Stimulated activated CD8-positive, alpha-beta memory T cell treated with anti-CD3 and anti-CD28 coated beads, Interleukin-4, amount 100 ng/mL, for 24 hours (primary cell): ENCODE results near the gene HBA1.
"Not testable (repeated sequence)": the region's sequence is repeated elsewhere in the genome, so short reads cannot be mapped to it uniquely, and the experiment has no call there.

Experiments
- DNase-seq: peaks from one replicate; pipeline ENCODE4 v3.0.0-alpha.2; 2020; ENCODE audit warnings: low read depth

The HBA1 gene

DNA sequence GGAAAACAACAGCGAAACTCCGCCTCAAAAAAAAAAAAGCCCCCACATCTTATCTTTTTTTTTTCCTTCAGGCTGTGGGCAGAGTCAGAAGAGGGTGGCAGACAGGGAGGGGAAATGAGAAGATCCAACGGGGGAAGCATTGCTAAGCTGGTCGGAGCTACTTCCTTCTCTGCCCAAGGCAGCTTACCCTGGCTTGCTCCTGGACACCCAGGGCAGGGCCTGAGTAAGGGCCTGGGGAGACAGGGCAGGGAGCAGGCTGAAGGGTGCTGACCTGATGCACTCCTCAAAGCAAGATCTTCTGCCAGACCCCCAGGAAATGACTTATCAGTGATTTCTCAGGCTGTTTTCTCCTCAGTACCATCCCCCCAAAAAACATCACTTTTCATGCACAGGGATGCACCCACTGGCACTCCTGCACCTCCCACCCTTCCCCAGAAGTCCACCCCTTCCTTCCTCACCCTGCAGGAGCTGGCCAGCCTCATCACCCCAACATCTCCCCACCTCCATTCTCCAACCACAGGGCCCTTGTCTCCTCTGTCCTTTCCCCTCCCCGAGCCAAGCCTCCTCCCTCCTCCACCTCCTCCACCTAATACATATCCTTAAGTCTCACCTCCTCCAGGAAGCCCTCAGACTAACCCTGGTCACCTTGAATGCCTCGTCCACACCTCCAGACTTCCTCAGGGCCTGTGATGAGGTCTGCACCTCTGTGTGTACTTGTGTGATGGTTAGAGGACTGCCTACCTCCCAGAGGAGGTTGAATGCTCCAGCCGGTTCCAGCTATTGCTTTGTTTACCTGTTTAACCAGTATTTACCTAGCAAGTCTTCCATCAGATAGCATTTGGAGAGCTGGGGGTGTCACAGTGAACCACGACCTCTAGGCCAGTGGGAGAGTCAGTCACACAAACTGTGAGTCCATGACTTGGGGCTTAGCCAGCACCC lies 1.2 kb upstream of the HBA1 start:
- DNase-seq = no peak

DNA sequence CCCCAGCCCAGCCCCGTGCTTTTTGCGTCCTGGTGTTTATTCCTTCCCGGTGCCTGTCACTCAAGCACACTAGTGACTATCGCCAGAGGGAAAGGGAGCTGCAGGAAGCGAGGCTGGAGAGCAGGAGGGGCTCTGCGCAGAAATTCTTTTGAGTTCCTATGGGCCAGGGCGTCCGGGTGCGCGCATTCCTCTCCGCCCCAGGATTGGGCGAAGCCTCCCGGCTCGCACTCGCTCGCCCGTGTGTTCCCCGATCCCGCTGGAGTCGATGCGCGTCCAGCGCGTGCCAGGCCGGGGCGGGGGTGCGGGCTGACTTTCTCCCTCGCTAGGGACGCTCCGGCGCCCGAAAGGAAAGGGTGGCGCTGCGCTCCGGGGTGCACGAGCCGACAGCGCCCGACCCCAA lies 474 bp upstream of the HBA1 start:
- not testable (repeated sequence) for DNase-seq

DNA sequence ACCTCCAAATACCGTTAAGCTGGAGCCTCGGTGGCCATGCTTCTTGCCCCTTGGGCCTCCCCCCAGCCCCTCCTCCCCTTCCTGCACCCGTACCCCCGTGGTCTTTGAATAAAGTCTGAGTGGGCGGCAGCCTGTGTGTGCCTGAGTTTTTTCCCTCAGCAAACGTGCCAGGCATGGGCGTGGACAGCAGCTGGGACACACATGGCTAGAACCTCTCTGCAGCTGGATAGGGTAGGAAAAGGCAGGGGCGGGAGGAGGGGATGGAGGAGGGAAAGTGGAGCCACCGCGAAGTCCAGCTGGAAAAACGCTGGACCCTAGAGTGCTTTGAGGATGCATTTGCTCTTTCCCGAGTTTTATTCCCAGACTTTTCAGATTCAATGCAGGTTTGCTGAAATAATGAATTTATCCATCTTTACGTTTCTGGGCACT lies 928 bp downstream of the HBA1 start:
- no peak for DNase-seq

DNA sequence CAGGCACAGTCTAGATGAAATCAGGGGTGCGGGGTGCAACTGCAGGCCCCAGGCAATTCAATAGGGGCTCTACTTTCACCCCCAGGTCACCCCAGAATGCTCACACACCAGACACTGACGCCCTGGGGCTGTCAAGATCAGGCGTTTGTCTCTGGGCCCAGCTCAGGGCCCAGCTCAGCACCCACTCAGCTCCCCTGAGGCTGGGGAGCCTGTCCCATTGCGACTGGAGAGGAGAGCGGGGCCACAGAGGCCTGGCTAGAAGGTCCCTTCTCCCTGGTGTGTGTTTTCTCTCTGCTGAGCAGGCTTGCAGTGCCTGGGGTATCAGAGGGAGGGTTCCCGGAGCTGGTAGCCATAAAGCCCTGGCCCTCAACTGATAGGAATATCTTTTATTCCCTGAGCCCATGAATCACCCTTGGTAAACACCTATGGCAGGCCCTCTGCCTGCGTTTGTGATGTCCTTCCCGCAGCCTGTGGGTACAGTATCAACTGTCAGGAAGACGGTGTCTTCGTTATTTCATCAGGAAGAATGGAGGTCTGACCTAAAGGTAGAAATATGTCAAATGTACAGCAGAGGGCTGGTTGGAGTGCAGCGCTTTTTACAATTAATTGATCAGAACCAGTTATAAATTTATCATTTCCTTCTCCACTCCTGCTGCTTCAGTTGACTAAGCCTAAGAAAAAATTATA lies 1.6 kb downstream of the HBA1 start:
- no peak for DNase-seq

DNA sequence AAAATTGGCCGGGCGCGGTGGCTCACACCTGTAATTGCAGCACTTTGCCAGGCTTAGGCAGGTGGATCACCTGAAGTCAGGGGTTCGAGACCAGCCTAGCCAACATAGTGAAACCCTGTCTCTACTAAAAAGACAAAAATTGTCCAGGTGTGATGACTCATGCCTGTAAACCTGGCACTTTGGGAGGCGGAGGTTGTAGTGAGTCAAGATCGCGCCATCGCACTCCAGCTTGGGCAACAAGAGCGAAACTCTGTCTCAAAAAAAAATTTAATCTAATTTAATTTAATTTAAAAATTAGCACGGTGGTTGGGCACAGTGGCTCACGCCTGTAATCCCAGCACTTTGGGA lies 2.2 kb downstream of the HBA1 start:
- no peak for DNase-seq

DNA sequence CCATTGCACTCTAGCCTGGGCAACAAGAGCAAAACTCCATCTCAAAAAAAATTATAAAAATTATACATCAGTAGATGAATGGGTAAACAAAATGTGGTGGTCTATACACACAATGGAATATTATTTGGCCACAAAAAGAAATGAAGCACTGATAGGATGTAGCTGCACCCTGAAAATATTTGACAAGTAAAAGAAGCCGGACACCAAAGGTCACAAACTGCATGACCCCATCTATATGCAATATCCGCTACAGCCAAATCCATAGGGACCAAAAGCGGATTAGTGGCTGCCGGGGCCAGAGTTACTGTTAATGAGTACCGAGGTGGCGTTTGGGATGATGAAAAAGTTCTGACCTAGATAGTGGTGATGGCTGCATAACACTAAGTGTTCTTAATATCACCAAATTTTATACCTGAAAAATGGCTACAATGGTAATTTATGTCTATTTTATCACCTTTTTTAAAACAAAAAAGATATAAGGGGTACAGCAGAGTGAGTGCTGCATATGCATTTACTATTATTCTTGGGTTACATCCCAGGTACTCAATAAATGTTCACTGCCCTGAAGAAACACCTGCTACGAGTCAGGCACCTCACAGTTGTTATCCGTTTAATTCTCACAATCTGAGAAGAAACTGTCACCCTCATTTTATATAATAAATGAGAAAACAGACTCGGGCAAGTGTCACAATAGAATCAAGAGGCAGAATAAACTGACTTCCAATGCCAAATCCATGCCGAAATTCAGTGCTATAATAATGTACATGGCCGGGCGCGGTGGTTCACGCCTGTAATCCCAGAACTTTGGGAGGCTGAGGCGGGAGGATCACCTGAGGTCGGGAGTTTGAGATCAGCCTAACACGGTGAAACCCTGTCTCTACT lies 3.0 kb downstream of the HBA1 start:
- DNase-seq = no peak

DNA sequence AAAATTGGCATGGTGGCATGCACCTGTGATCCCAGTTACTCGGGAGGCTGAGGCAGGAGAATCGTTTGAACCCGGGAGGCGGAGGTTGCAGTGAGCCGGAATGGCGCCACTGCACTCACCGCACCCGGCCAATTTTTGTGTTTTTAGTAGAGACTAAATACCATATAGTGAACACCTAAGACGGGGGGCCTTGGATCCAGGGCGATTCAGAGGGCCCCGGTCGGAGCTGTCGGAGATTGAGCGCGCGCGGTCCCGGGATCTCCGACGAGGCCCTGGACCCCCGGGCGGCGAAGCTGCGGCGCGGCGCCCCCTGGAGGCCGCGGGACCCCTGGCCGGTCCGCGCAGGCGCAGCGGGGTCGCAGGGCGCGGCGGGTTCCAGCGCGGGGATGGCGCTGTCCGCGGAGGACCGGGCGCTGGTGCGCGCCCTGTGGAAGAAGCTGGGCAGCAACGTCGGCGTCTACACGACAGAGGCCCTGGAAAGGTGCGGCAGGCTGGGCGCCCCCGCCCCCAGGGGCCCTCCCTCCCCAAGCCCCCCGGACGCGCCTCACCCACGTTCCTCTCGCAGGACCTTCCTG lies 3.7 kb downstream of the HBA1 start, which contains the start of gene HBQ1:
TSS of gene HBQ1 (plus strand) at position 359 of the 575 bp plus-strand sequence. CDS start at position 387, 28 bp downstream.
- no peak for DNase-seq

DNA sequence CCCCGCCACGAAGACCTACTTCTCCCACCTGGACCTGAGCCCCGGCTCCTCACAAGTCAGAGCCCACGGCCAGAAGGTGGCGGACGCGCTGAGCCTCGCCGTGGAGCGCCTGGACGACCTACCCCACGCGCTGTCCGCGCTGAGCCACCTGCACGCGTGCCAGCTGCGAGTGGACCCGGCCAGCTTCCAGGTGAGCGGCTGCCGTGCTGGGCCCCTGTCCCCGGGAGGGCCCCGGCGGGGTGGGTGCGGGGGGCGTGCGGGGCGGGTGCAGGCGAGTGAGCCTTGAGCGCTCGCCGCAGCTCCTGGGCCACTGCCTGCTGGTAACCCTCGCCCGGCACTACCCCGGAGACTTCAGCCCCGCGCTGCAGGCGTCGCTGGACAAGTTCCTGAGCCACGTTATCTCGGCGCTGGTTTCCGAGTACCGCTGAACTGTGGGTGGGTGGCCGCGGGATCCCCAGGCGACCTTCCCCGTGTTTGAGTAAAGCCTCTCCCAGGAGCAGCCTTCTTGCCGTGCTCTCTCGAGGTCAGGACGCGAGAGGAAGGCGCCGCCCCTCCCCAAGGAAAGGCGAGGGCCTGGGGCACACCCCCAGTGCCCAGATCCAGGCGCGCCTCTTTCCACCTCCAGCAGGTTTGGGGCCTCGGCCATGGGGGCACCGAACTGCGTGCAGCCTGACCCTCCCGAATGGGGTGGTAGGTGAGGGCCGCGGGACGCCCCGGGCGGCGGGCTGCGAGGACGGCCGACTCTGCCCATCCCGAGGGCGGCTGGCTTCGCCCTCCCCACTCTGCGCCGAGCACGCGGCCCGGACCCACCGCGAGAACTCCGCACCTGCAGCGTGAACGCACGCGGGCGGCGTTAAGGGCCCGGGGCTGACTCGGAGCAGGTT lies 4.4 kb downstream of the HBA1 start:
- peak; percentile 76 for DNase-seq

DNA sequence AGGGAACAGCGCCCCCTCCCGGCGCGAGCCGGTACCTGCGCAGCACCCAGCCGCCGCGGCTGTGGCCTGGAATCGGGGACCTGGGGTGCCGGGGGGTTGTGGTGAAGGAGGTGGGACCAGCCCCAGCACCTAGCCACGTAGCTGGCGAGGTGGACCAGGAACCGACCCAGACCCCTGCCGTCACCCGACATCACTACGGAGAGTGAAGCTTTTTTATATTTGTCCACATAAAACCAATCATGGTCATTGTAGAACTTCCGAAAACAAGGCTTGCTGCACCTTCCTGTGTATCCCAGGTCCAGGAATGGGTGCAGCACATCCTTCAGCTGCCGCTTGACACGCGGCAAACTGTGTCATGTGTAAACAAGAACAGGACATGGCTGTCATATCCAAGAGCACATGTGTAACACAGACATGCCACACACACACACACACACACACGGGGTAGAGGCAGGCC lies 5.1 kb downstream of the HBA1 start:
- DNase-seq = no peak

DNA sequence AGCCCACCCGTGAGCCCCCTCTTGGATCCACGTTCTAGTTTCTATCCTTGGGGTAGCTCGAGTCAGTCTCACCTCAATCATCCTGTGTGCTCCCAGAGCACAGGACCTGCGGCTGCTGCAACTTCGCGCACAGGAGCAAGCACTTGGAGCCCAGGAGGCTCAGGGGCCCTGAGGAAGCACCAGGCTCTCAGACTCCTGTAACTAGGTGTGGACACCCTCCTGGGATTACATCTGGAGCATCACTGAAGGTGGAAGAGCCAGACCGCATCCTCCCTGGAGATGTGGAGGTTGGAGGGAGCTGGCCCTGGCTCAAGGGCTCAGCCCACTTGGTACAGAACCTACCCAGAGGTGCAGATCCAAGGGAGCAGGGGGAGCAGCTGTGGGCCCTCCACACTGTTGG lies 6.5 kb downstream of the HBA1 start:
- no peak for DNase-seq

DNA sequence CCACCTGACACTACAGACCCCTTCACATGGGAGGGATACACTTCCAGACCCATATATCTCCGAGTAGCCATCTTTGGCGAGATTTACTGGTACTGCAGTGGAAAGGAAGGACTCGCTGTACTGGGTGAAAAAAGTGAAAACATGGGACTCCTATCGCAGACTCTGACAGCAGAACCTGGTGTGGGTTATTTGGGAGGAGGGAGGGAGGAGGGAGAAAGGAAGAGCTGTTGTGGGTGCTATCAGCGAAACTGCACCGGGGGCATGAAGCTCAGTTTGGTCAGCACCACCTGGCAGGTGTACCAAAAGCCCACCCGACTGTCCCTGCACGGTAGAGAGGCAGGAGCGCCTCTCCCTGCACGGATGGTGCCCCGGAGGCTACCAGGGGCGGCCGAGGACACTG lies 8.7 kb downstream of the HBA1 start:
- DNase-seq = no peak

DNA sequence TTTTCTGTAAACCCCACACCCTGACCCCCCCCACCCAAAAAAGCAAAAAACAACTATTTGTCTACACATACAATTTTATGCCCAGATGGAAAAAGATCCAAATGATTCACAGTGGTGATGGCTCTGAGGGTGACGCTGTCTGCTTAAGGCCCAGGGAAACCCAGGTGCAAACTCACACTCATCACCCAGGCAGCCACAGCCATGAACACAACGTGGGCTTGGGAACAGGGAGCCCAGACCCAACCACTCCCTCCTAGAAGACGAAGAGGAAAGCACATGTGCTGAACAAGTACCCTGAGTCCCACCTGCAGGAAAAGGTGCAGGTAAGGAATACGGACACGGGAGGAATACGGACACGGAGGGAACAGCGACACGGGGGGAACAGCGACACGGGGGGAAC lies 9.2 kb downstream of the HBA1 start:
- DNase-seq = no peak

DNA sequence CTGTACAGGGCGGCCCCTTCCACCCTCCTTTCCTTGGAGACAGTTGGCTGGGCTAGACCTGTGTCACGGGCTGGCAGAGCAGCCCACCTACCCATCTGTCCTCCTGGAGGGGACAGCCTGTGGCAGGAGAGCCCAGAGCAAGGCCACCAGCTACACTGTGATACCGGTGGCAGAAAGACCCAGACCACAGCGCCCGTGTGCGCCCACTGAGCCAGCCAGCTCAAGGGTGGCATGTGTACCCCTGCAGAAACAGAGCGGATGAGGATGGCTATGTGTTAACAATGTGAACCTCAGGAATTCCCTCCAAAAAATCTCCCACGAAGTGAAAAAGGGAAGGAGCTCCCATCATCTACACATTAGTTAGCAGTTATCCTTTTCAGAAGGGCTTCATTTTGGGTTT lies 10.8 kb downstream of the HBA1 start:
- no peak for DNase-seq

DNA sequence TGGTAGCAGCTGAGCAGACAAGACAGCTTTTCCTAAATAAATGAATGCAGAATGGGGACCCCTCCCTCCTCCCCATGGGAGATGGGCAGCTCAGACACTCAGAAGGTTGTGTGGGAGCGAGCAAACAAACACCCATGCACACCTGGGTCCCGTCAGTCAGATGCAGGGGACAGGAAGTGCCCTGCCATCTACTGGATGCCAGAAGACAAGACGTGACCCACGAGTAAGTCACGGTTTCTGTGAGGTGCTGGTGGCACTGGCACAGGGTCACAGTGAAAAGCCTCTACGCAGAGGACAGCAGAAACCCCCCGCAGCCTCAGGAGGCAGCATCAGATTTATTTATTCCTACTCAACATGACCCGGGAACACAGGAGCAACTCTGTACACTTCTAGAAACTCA lies 12.2 kb downstream of the HBA1 start:
- DNase-seq = no peak

DNA sequence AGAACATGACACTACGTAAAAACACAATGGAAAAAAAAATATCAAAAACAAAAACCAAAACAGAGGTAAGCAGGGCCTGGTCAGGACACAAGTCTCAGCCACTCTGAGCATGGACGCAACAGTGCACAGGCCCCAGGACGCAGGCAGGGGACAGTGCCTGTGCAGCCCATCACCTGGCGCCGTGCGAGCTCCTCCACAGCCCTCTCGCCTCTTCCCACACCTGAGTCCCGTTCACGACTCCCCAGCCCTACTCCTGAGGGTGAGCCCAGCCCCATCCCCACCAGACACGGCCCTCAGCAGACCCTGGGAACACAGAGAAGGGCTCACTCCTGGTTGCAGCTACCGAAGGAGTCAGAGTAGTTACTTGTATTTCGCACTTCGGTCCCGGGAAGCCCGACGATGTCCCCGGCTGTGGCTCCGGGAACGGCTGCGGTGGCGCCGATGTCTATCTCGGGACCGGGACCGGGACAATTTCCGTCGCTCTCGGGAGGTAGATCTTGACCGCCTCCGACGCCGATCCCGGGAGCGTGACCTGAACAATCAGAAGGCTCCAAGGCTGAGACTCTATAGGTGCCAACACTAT lies 13.2 kb downstream of the HBA1 start:
- DNase-seq = no peak

DNA sequence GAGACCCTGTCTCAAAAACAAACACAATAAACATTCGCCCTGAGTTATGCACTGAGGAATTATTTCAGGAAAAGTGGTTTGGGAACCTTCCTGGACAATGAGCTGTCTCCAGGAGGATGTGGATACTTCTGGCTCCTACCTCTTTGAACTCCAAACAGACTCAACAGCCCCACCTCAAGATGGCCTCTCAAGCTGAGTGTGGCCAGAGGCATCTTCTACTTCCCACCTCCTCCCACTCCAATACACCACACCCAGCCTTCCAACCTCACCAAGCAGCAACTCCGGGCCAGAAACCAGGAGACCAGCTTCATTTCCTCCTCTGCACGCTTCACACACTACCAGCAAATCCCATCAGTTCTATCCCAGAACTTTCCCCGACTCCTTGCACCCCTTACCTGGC lies 15.4 kb downstream of the HBA1 start:
- no peak for DNase-seq

DNA sequence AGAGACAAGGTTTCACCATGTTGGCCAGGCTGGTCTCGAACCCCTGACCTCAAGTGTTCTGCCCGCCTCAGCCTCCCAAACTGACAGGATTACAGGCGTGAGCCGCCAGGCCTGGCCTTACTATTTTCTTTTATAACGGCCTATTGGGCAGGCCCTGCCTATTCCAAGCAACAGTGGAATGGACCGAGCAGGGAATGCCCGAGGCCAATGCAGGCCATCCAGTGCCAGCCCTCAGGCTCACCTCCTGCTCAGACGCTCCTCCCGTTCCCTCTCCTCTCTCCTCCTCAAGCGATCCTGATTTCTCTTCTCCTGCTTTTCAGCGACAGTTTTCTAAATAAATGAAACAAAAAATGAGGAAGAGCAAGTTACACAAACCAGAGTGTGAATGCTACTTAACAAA lies 16.2 kb downstream of the HBA1 start:
- no peak for DNase-seq

DNA sequence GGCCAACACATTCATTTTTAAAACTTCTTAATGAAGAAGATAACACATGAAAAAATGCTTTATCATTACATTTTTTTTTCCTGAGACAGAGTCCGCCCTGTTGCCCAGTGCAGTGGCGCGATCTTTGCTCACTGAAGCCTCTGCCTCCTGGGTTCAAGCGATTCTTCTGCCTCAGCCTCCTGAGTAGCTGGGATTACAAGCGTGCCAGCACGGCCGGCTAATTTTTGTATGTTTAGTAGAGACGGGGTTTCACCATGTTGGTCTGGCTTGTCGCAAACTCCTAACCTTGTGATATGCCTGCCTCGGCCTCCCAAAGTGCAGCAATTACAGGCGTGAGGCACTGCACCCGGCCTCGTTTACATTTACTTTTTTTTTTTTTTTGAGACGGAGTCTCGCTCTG lies 17.0 kb downstream of the HBA1 start:
- DNase-seq = no peak

DNA sequence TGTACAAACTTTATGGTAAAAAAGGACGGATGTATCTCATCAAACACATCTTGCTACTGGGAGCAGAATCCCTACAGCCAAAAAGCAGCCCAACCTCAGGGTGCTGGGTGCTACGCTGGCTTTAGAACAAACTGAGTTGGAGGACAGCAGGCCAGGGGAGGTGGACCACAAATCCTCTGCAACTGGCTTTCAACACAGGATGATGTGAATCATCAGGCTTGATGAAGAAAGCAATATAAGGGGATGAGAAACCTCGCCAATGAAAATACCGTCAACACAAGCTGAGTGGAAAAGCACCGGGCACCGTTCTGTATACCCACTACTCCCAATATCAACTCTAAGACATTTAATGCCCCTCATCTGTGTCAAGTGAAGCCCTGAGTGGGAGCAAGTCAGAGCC lies 18.0 kb downstream of the HBA1 start:
- no peak for DNase-seq

DNA sequence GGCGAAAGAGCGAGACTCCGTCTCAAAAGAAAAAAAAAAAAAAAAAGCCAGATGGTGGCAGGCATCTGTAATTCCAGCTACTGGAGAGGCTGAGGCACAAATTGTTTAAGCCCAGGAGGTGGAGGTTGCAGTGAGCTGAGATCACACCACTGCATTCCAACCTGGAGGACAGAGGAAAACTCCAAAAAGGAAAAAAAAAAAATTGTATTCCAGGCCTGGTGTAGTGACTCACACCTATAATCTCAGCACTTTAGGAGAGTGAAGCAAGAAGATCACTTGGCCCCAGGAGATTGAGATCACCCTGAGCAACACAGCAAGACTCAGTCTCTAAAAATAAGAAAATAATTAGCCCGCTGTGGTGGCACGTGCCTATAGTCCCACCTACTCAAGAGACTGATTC lies 23.9 kb downstream of the HBA1 start:
- DNase-seq = no peak

DNA sequence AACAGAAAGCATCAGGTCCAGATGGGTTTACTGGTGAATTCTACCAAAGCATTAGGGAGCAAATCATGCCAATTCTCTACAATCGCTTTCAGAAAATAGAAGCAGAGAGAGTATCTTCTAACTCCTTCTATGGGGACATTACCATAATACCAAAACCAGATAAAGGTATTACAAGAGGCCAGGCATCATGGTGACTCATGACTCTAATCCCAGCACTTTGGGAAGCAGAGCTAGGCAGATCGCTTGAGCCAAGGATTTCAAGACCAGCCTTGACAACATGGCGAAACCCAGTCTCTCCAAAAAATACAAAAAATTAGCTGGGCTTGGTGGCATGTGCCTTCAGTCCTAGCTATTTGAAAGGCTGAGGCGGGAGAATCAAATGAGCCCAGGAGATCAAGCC lies 26.8 kb downstream of the HBA1 start:
- no peak for DNase-seq
